NCI-H524 (cell line): Measurements from ENCODE around the gene MAGIX.

Experiments
- DNase-seq, 2 experiments: peaks; one replicate each; lab custom pipeline; 2025; lab: John Stamatoyannopoulos, UW

The MAGIX gene

GRCh38 chrX:49206543-49206942 lies 44.0 kb downstream of the MAGIX start:
- no peak for DNase-seq

GRCh38 chrX:49208399-49208798 lies 45.8 kb downstream of the MAGIX start:
- no peak for DNase-seq

- DNase-seq: peak; percentile 26 to 81
These were observed 47.1 kb downstream of the MAGIX start for GRCh38 chrX:49209434-49210251.

- DNase-seq: no peak
These were observed 47.8 kb downstream of the MAGIX start for GRCh38 chrX:49210406-49210805.

- DNase-seq: no peak
These were observed 48.5 kb downstream of the MAGIX start for GRCh38 chrX:49211074-49211473.

- no peak for DNase-seq
These were observed 49.7 kb downstream of the MAGIX start for GRCh38 chrX:49212209-49212608.

GRCh38 chrX:49212861-49213260 lies 50.3 kb downstream of the MAGIX start:
- DNase-seq: no peak

- no peak for DNase-seq
These were observed 51.9 kb downstream of the MAGIX start for GRCh38 chrX:49214416-49214815.

GRCh38 chrX:49214996-49215526 lies 52.5 kb downstream of the MAGIX start:
- DNase-seq: no peak
